ENCODE data around the gene RNF112.

- TF ChIP-seq CTCF (conservative IDR thresholded peaks at IDR 0.05; ENCODE audit: low read depth, low read length): no peak
- no peak for TF ChIP-seq EZH2 (IDR thresholded peaks at IDR 0.05; ENCODE audit: borderline replicate concordance, low read depth, low read length, poor library complexity, severe bottlenecking)
These were observed 48.0 kb upstream of the RNF112 start for GRCh38 chr17:19363114-19363438.

Measured in A673 (cell line).